Activated CD4-positive, alpha-beta T cell treated with anti-CD3 and anti-CD28 coated beads for 48 hours (primary cell): ENCODE measurements around the gene GP9.
"Not testable (repeated sequence)": the region's sequence is repeated elsewhere in the genome, so short reads cannot be mapped to it uniquely, and the experiment has no call there.

ENCODE experiments used
- DNase-seq: peaks from one replicate; pipeline ENCODE4 v3.0.0-alpha.2; 2020

GP9 gene

GRCh38 chr3:129081503-129081902, 20.9 kb downstream of the GP9 start:
- no peak for DNase-seq

- DNase-seq = no peak
Observed at GRCh38 chr3:129082026-129082425, 21.4 kb downstream of the GP9 start.

GRCh38 chr3:129084501-129084900, 23.9 kb downstream of the GP9 start:
- no peak for DNase-seq

GRCh38 chr3:129085165-129085715, 24.7 kb downstream of the GP9 start:
- no peak for DNase-seq

- no peak for DNase-seq
Observed at GRCh38 chr3:129085818-129086217, 25.2 kb downstream of the GP9 start.

- DNase-seq = no peak
Observed at GRCh38 chr3:129087138-129087702, 26.6 kb downstream of the GP9 start.

- DNase-seq = peak; percentile 29
Observed at GRCh38 chr3:129087904-129088303, 27.3 kb downstream of the GP9 start.

GRCh38 chr3:129088312-129088711, 27.7 kb downstream of the GP9 start:
- not testable (repeated sequence) for DNase-seq

GRCh38 chr3:129095285-129095684, 34.7 kb downstream of the GP9 start:
- no peak for DNase-seq

- DNase-seq = no peak
Observed at GRCh38 chr3:129100274-129100673, 39.7 kb downstream of the GP9 start.

- no peak for DNase-seq
Observed at GRCh38 chr3:129101370-129102138, 41.0 kb downstream of the GP9 start.

GRCh38 chr3:129103296-129103695, 42.7 kb downstream of the GP9 start:
- no peak for DNase-seq

GRCh38 chr3:129104051-129104450, 43.5 kb downstream of the GP9 start:
- DNase-seq = no peak

GRCh38 chr3:129104498-129105079, 44.0 kb downstream of the GP9 start:
- DNase-seq = no peak

GRCh38 chr3:129105862-129106261, 45.3 kb downstream of the GP9 start:
- DNase-seq = no peak

GRCh38 chr3:129106320-129106719, 45.7 kb downstream of the GP9 start:
- DNase-seq = no peak

- no peak for DNase-seq
Observed at GRCh38 chr3:129106866-129107565, 46.4 kb downstream of the GP9 start.

- no peak for DNase-seq
Observed at GRCh38 chr3:129107793-129108192, 47.2 kb downstream of the GP9 start.

GRCh38 chr3:129111076-129111780, 50.6 kb downstream of the GP9 start:
- DNase-seq = not testable (repeated sequence)
